ENCODE data around the gene DBH.

- TF ChIP-seq CTCF (conservative IDR thresholded peaks at IDR 0.05; ENCODE audit: low read length) (no peak), EZH2phosphoT487 (IDR thresholded peaks at IDR 0.05; ENCODE audit: borderline replicate concordance, low read depth, low read length) (no peak)
Measured at GRCh38 chr9:133684121-133684935, 48.2 kb downstream of the DBH start.
